HG03064 (cell line): Measurements from ENCODE around the gene LRR1.
"Not testable (repeated sequence)": the region's sequence is repeated elsewhere in the genome, so short reads cannot be mapped to it uniquely, and the experiment has no call there.

Experiments used
- ATAC-seq: cut with Tn5 transposase; IDR thresholded peaks from one replicate; pipeline ENCODE4 v1.9.1; 2021; ENCODE audit warnings: low read depth; ENCODE audit not compliant: unreplicated experiment

The LRR1 gene, protein sequence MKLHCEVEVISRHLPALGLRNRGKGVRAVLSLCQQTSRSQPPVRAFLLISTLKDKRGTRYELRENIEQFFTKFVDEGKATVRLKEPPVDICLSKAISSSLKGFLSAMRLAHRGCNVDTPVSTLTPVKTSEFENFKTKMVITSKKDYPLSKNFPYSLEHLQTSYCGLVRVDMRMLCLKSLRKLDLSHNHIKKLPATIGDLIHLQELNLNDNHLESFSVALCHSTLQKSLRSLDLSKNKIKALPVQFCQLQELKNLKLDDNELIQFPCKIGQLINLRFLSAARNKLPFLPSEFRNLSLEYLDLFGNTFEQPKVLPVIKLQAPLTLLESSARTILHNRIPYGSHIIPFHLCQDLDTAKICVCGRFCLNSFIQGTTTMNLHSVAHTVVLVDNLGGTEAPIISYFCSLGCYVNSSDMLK

DNA sequence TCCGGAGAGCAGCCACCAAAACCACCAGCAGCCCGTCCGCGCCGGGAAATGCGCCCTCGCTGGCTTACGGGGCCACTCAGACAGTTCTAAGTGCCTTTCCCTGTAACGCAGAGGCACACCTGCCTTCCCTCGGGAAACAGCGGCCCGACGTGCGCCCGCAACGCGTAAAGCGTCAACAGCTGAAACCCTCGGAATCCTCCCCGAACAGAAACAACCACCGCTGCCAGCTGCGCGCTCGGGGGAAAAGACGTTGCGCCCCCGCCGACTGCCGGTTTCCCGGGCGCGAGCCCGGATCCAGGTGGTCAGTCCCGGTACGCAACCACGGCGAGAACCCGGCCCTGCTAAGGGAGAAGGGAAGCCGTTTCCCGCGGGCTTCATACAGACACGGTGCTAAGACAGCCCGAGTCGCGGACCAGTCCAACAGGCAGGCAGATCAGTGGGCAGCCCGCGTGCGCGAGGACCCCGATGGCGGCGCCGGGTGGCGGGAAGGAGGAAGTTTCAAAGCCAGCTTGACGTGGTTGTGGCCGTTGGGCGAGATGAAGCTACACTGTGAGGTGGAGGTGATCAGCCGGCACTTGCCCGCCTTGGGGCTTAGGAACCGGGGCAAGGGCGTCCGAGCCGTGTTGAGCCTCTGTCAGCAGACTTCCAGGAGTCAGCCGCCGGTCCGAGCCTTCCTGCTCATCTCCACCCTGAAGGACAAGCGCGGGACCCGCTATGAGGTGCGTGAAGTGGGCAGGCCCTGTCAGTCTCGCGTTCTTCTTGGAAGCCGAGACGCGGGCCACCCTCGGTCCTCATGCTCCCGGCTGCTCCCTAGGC is at the start of gene LRR1:
Gene LRR1, plus strand, starts transcription at position 456 of the 816 bp plus-strand sequence. Its CDS starts 81 bp downstream, at position 537.
- ATAC-seq = peak; percentile 60

DNA sequence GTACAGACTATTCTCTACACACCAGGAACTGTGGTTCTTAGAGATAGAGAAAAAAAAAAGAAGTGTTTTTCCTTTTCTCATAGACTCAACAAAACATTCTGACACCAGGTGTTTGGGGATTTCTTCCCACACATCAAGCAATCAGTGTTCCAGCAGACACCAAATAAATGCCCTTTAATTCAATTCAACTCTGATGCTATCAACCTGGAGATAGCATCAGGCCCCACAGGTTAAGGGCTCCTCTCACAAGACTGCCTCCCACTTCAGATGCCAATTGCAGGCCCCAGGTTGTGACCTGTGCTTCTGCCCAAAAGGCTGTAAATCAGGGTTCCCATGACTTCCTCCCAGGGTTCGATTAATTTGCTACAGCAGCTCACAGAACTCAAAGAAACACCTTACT is 49.3 kb upstream of the LRR1 start:
- no peak for ATAC-seq

DNA sequence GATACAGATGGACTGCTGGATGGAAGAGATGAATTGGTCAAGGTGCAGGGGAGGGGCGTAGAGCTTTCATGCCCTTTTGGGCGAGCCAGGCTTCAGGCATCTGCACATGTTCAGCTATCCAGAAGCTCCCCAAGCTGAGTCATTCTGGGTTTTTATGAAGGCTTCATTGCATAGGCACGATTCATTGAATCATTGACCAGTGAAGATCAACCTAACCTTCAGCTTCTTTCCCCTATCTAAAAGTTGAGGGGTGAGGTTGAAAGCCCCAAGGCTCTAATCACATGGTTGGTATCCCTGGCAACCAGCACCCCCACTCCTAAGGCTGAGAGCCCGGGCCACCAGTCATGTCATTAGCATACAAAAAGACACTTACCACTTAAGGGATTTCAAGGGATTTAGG is 48.9 kb upstream of the LRR1 start:
- ATAC-seq = no peak

DNA sequence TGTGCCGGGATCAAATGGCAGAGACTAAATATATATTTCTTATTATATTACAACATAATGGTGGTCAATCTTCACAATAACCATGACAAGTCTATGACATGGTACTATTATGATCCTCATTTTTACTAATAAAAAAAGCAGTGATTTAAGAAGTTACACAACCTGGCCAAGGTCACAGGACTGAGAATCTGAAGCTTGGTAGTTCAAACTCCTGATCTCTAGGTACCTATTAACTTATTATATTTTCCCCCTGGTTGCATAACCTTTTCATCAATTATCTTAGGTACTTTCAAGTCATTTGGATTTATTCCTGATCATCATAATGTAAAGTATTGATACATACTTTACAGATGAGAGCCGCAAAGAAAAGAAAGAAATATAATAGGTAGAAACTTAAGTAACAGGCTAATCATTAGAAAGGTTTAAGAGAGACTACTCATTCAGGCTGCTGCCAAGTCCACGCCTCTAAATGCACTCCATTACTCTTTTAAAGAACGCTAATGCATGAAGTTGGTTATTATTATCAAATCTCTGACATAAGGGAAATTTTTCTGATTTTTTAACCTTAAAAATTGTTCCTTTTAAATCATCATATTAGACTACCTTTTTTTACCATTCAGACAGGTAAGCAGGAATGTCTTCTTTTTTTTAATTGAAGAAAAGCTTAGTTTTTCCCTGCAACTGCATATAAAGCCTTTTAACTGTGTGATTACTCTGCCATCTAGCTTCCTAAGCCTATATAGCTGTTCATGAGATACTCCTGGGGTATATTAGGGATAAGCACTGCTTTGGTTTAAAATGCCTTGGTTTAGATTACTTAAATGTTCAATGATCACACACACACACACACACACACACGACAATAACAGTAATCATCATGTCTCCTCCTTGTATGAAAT is 48.2 kb upstream of the LRR1 start:
- no peak for ATAC-seq

DNA sequence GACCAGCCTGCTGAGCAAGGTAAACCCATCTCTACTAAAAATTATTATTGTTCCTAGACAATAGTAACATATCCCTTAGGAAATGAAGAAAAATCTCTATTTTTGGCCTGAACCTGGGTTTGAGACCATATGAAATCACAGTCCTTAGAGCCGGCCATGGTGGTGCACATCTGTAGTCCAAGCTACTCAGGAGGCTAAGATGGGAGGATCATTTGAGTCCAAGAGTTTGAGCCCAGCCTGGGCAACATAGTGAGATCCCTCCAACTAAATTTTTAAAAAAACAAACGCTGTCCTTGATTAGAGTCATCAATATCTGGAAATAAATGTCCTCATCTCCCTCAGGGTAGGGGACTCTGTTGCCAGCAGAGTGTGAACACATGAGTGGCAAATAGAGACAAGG is 47.2 kb upstream of the LRR1 start:
- ATAC-seq = no peak

DNA sequence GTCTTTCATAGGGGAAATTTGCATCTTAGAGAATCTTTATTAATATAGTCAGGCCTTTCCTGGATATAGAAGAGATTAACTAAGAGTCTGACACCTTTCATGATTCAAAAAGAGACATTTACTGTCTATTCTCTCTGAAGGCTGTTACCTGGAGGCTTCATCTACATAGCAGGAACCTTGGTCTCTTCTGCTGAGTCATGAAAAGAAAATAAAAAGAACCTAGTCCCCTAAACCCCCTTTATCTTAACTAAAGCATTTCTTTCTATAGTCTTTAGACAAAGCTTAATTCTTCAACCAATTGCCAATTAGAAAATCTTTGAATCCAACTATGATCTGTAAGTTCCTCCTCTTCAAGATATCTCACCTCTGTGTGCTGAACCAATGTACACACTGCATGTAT is 45.6 kb upstream of the LRR1 start:
- no peak for ATAC-seq

DNA sequence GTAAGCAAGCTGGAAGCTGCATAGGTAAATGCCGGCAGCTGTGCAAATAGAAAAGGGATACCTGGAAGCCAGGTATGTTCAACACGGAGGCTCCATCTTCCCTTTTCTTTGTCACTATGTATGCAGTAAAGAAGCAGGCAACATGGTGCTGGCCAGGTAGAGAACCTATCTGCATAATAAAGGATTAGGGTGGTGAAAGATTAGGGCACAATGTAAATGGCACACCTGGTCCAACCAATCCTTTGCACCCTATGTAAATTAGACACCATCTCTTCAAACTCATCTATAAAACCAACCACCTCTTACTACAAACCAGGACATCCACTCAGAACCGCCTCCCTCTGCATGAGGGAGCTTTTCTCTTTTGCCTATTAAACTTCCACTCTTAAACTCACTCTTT is 44.8 kb upstream of the LRR1 start:
- ATAC-seq = no peak

DNA sequence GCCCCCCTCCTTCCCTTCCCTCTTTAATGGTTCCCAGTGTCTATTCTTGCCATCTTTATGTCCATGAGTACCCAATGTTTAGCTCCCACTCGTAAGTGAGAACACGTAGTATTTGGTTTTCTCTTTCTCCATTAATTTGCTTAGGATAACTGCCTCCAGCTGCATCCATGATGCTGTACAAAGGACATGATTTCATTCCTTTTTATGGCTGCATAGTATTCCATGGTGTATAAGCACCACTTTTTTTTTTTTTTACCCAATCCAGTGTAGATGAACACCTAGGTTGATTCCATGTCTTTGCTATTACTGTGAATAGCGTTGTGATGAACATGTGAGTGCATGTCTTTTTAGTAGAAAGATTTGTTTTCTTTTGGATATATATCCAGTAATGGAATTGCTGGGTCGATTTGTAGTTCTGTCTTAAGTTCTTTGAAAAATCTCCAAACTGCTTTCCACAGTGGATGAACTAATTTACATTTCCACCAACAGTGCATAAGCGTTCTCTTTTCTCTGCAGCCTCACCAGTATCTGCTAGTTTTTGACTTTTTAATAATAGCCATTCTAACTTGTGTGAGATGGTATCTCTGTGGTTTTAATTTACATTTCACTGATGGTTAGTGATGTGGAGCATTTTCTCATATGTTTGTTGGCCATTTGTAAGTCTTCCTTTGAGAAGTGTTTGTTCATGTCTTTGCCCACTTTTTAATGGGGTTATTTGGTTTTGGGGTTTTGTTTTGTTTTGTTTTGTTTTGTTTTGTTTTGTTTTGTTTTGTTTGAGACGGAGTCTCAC is 38.6 kb upstream of the LRR1 start:
- ATAC-seq = no peak

DNA sequence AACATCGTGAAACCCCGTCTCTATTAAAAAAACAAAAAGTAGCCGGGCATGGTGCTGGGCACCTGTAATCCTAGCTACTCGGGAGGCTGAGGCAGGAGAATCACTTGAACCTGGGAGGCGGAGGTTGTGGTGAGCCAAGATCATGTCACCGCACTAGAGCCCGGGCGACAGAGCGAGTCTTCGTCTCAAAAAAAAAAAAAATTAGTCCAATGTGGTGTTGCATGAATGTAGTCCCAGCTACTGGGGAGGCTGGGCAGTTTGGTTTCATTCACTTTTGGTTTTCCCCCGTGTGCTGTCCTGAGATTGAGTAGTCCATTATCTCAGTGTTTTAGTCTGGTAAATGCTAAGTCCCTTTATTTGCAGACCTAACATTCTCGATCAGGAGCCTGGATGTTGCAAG is 32.0 kb upstream of the LRR1 start:
- ATAC-seq = no peak

DNA sequence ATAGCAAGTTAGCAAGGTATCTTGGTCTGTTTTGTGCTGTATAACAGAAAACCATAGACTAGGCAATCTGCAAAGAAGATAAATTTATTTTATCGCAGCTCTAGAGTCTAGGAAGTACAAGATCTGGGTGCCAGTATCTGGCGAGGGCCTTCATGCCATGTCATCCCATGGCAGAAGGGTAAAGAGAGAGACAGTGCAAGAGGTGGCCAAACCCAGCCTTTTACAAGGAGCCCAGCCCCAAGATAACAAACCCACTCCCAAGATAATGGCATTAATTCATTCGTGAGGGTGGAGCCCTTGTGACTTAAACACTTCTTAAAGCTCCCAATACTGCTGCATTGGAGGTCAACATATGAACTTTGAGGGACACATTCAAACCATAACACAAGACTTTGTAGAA is 29.5 kb upstream of the LRR1 start:
- no peak for ATAC-seq

DNA sequence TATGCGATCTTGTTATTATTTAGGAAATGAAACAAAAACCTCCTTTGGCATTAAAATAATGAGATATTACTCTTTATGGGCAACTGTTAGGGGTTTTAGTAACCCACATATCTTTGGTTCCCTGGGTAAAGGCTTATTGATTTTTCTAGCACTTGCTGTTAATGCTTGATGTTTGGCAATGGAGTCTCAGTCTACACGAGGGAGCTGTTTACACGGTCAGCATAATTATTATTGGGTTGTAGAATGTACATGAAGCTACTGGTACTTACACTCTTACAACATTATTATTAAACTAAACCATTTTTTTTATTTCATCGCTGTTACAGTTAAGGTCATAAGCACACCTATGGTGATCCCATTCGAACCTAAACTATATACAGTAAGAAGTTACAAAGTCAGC is 24.7 kb upstream of the LRR1 start:
- ATAC-seq = no peak

DNA sequence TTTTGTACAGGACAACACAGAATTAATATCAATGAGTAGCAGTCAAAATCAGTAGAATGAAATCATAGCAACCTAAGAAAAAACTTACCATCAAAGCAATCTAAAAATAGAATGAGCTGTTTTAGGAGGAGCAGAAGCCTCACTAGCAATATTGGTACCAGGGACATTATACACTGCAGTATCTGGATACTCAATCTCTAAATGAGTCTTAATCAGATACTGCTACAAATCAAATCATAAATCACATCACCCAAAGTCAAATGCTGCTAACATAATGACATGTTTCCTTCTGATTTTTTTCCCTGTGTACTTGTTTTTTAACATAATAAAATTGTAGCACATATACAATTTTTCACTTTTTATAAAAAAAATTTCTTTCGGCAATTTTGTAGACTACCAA is 20.6 kb upstream of the LRR1 start:
- no peak for ATAC-seq

DNA sequence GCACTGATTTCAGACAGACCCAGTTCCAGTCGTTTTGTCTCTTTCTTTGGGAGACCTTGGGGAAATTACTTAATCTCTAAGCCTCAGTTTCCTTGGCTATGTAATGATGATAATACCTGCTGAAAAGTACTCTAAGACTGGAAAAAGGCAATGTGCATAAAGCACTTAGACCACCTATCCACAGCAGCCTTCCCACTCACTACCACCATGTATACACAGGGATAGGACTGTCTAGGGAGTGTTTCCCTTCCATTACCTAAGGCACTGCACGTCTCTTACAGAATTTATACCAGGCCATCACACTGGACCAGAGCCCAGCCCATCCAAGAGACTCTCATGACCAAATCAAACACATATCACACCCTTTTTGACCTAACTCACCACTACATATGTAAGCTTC is 18.9 kb upstream of the LRR1 start:
- no peak for ATAC-seq

DNA sequence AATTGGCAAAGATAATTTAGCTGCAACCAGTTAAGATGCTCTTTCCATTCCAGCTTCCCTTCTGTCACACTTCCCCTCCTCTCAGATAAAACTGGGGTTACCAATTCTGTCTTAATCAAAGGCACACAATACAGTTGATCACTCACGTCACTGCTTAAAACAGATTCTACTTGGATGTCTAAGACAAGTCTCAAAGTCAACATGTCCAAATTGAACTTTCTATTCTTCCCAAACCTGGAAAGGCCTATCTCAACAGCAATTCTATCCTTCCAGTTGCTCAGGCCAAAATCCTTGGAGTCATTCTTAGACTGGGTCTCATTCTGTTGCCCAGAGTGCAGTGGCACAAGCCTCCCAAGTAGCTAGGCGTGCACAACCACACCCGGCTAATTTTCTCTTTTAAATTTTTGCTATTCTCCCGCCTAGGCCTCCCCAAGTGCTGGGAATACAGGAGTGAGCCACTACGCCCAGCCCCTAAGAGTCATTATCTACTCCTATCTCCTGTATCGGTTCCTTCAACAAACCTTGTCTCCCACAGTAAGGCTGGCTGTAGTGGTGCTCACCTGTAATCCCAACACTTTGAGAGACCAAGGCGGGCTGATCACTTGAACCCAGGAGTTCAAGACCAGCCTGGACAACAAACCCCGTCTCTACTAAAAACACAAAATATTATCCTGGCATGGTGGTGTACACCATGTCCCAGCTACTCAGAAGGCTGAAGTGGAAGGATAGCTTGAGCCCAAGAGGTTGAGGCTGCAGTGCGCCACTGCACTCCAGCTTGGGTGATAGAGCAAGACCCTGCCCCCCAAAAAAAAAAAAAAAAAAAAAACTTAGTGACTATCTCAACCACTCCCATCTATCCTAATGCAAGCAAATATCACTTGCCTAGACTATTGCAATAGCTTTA is 17.3 kb upstream of the LRR1 start:
- no peak for ATAC-seq

DNA sequence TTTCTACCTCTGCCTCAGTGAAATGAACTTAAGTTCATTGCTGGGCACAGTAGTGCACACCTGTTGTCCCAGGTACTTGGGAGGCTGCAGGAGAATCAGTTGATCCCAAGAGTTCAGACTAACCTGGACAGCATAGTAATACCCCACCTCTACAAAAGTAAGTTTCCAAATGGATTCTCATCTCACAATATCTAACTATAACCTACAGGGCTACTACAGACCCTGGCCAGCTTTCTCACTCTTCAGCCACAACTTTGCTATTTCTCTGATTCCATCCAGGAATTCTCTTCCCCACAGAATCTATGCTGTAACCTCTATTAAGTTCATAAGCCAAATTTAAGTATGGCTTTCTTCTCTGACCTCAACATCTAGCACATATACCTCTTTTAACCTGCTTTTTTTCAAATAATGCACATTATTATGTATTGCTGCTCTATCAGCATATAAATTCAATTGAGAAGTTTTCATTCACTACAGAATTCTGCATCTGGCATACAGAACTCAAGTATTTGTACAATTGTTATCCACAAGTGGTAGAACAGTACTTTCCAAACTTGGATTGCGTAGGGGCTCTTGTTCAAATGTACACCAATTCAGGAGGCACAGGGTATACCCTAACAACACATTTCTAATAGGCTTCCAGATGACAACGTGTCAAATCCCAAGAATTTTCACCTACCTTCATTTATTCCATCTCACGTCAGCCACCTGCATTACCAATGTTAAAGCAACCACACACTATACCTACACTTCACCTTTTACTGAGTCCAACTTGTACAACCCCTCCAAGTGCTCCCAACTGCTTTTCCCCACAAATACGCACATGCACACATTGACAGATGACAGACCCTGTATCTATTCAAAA is 16.4 kb upstream of the LRR1 start:
- no peak for ATAC-seq

DNA sequence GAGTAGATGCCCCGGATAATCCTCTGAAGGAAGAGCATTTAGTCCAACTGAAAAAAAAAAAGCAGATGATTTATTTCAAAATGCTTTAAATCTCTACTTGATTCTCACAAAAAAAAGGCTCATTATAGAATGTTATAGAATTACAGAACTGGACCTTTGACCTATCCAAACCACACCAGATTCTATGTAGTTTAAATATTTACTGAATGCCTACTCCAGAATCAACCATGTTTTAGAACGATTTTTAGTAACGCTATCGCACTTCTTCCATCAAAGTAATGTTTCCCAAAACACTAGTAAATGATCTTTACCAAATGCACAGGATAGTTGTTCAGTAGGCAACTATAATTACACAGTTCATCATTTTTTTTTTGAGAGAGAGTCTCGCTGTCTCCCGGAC is 15.1 kb upstream of the LRR1 start:
- no peak for ATAC-seq

DNA sequence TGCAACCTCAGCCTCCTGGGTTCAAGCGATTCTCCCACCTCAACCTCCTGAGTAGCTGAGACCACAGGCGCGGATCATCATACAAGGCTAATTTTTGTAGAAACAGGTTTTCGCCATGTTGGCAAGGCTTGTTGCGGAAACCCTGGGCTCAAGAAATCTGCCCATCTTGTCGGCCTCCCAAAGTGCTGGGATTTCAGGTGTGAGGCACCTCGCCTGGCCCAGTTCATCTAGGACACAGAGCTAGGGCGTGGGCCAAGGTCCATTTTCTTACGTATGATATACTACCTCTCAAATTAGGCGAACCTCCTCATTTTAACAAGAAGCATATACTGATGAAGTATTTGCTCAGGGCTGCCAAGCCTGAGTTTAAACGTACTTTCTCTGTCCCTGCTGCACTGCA is 14.7 kb upstream of the LRR1 start:
- no peak for ATAC-seq

DNA sequence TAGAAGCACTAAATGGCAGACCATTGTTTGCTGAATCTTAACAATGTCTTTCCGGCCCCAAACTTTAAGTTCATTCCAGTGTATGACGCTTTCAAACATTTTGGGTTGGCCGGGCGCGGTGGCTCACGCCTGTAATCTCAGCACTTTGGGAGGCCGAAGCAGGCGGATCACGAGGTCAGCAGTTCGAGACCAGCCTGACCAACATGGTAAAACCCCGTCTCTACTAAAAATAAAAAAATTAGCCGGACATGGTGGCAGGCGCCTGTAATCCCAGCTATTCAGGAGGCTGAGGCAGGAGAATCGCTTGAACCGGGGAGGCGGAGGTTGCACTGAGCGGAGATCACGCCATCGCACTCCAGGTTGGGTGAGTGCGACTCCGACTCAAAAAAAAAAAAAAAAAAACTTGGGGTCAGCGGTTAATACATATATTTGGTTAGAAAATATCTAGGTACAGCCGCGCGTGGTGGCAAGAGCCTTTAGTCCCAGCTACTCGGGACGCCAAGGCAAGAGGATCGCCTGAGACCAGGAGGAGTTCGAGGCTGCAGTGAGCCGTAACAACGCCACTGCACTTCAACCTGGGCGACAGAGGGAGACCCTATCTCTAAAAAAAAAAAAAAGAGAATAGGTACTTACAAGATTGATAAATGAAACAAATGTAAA is 13.6 kb upstream of the LRR1 start:
- not testable (repeated sequence) for ATAC-seq
